Upper lobe of right lung (tissue), 1 donor: ENCODE measurements around the gene DDX41. TPM values are rescaled to one million over a fixed set of nuclear protein-coding genes. Genes with fewer than 3 reads are reported as not detected.

Experiments
- ATAC-seq: fragments of 200-7000 bp; cut with Tn5 transposase; one replicate; pipeline ENCODE4 v1.9.1; 2020; ENCODE audit warnings: mild to moderate bottlenecking, moderate library complexity
- DNase-seq: peaks from one replicate; pipeline ENCODE4 v3.0.0-alpha.2; 2020
- H3K27ac ChIP-seq: fragments of 200-600 bp; one replicate; pipeline ENCODE4 v1.8.0; 2022
- H3K27me3 ChIP-seq: fragments of 200-600 bp; one replicate; pipeline ENCODE4 v1.8.0; 2022; ENCODE audit warnings: mild to moderate bottlenecking
- H3K36me3 ChIP-seq: fragments of 200-600 bp; one replicate; pipeline ENCODE4 v1.8.0; 2022
- H3K4me1 ChIP-seq: fragments of 200-600 bp; one replicate; pipeline ENCODE4 v1.8.0; 2022
- H3K4me3 ChIP-seq: fragments of 200-600 bp; one replicate; pipeline ENCODE4 v1.8.0; 2022; ENCODE audit warnings: mild to moderate bottlenecking
- H3K9me3 ChIP-seq: fragments of 200-600 bp; one replicate; pipeline ENCODE4 v1.8.0; 2022
- CTCF ChIP-seq: fragments of 200-600 bp; IDR thresholded peaks from one replicate; pipeline ENCODE4 v1.8.0; 2022; ENCODE audit warnings: antibody characterized with exemption
- intact Hi-C: fragments of 100-400 bp; cut with DNase I; formaldehyde crosslinking; loops from one replicate; pipeline ENCODE4 v1.11.0; 2022
- total RNA-seq: library from RNA; stranded (reverse); fragmentation: NEBNext Ultra II Directional; extraction: Animal tissue kit (Norgen Biotek cat#: 25700); gene quantifications from one replicate; pipeline ENCODE4 v1.2.1, GENCODE V29; 2021
- donor health status: DM: no; HTN: yes; CAD: no; lungs with severe emphysema.

The DDX41 gene
- total RNA-seq, 1 donor from 2014 or later, result 61.6 TPM

- no peaks in the 10 kb centered on the region for H3K27me3 ChIP-seq
- DNase-seq (no peak), ATAC-seq (no peak)
- H3K4me3 ChIP-seq, result no peak overlapping the region
- TF ChIP-seq CTCF, result no peak
- no peaks in the 10 kb centered on the region for H3K9me3 ChIP-seq
- H3K4me1 ChIP-seq, result peaks cover 38% of the 10 kb centered on the region
- intact Hi-C loops, result no loop called here
- H3K36me3 ChIP-seq, result peaks cover 21% of the 10 kb centered on the region
- H3K27ac ChIP-seq, result no peak overlapping the region
Measured at GRCh38 chr5:177548495-177548894, 31.7 kb upstream of the DDX41 start.

- peaks cover 30% of the 10 kb centered on the region for H3K4me1 ChIP-seq
- no peaks in the 10 kb centered on the region for H3K27me3 ChIP-seq
- intact Hi-C loops, result no loop called here
- H3K27ac ChIP-seq, result no peak overlapping the region
- no peak overlapping the region for H3K4me3 ChIP-seq
- DNase-seq (no peak), ATAC-seq (no peak)
- no peak for TF ChIP-seq CTCF
- H3K36me3 ChIP-seq, result peaks cover 21% of the 10 kb centered on the region
- no peaks in the 10 kb centered on the region for H3K9me3 ChIP-seq
Measured at GRCh38 chr5:177547736-177548135, 31.0 kb upstream of the DDX41 start.

GRCh38 chr5:177546258-177546741, 29.5 kb upstream of the DDX41 start:
- no peaks in the 10 kb centered on the region for H3K9me3 ChIP-seq
- peak overlapping the region; percentile 65 for H3K27ac ChIP-seq
- peaks cover 21% of the 10 kb centered on the region for H3K36me3 ChIP-seq
- H3K4me1 ChIP-seq, result peaks cover 26% of the 10 kb centered on the region
- DNase-seq (no peak), ATAC-seq (peak; percentile 81)
- TF ChIP-seq CTCF, result no peak
- no peak overlapping the region for H3K4me3 ChIP-seq
- H3K27me3 ChIP-seq, result no peaks in the 10 kb centered on the region
- intact Hi-C loops, result no loop called here

GRCh38 chr5:177545487-177546257, 28.9 kb upstream of the DDX41 start:
- no peaks in the 10 kb centered on the region for H3K9me3 ChIP-seq
- ATAC-seq (peak; percentile 75), DNase-seq (no peak)
- H3K27ac ChIP-seq, result peak overlapping the region; percentile 65
- H3K4me1 ChIP-seq, result peaks cover 26% of the 10 kb centered on the region
- intact Hi-C loops, result no loop called here
- no peak overlapping the region for H3K4me3 ChIP-seq
- no peak for TF ChIP-seq CTCF
- peaks cover 15% of the 10 kb centered on the region for H3K36me3 ChIP-seq
- no peaks in the 10 kb centered on the region for H3K27me3 ChIP-seq

GRCh38 chr5:177542816-177543465, 26.2 kb upstream of the DDX41 start:
- Histone ChIP-seq H3K27ac (no peak overlapping the region), H3K9me3 (no peaks in the 10 kb centered on the region), H3K4me1 (peaks cover 31% of the 10 kb centered on the region), H3K36me3 (peaks cover 18% of the 10 kb centered on the region), H3K4me3 (no peak overlapping the region), H3K27me3 (no peaks in the 10 kb centered on the region)
- no peak for TF ChIP-seq CTCF
- intact Hi-C loops, result no loop called here
- ATAC-seq (no peak), DNase-seq (no peak)
